Fibroblast of skin of left quadriceps (primary cell): ENCODE data around the gene C17orf78.
"Not testable (repeated sequence)": the region's sequence is repeated elsewhere in the genome, so short reads cannot be mapped to it uniquely, and the experiment has no call there.

ENCODE experiments used
- DNase-seq, 2 experiments: peaks; one replicate each; pipeline ENCODE4 v3.0.0-alpha.2; 2013; ENCODE audit warnings: low read depth in 2 of 2

The C17orf78 gene

GRCh38 chr17:37386462-37386861 lies 10.7 kb downstream of the C17orf78 start:
- no peak for DNase-seq

GRCh38 chr17:37388266-37388665 lies 12.5 kb downstream of the C17orf78 start:
- DNase-seq = peak in 1 of 2 experiments; percentile 5

GRCh38 chr17:37389160-37389559 lies 13.4 kb downstream of the C17orf78 start:
- no peak for DNase-seq

DNA sequence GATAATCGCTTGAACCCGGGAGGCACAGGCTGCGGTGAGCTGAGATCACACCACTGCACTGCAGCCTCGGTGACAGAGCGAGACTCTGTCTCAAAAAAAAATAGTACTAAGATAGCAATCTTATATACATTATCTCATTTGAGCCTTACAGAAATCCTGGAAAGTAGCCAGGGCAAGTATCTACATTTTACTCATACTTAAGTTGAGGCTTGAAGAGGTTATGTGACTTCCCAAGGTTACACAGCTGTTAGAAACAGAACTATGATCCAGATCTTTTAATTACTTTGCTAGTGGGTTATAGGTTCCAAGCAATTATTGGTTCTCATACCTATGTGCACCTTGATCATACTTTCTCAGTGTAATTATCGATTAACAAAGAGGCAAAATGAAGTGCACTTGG lies 15.4 kb downstream of the C17orf78 start:
- no peak for DNase-seq

DNA sequence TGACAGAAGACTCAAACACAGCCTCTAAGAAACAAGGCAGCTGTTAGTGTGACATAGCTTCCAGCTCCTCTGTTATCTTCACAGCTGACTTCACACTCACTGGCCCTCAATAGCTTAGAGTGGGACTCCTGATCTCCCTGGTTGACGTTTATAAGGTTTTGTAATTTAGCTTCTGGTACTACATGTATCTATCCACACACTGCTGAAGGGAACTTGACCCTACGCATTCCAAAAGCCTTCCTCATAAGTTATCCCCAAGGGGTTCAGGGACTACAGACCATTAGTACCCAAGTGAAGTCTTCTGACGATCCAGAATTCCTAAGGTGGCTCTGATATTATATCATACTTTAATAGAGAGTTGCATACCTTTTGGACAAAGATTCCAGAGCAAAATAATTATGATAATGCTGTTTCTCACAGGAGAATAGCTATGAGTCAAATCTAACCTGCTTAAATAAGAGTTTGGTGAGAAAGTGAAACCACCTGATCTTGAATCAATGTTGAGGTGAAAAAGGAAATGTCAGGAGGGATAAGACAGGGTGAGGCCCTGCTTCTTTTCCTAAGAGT lies 16.3 kb downstream of the C17orf78 start:
- peak; percentile 38 to 44 for DNase-seq

DNA sequence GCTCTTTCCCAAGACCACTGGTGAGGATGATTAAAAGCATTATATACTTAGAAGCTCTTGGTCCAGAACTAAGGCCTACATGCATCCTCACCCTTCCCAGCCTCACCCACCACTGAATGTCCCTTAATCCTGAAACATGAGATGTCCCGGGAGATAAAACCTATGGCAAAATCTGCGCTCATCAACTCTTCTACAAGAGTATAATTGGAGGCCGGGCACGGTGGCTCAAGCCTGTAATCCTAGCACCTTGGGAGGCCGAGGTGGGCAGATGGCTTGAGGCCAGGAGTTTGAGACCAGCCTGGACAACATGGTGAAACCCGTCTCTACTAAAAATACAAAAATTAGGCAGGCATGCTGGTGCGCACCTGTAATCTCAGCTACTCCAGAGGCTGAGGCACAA lies 17.6 kb downstream of the C17orf78 start:
- no peak for DNase-seq

GRCh38 chr17:37399265-37399803 lies 23.5 kb downstream of the C17orf78 start:
- no peak for DNase-seq

GRCh38 chr17:37400505-37400904 lies 24.7 kb downstream of the C17orf78 start:
- DNase-seq = no peak

GRCh38 chr17:37405522-37405921 lies 29.7 kb downstream of the C17orf78 start:
- DNase-seq = not testable (repeated sequence)

GRCh38 chr17:37405955-37406634 lies 30.3 kb downstream of the C17orf78 start:
- DNase-seq = no peak

GRCh38 chr17:37406635-37407461 lies 31.1 kb downstream of the C17orf78 start, which contains the start of the genes ACACA and TADA2A:
Gene ACACA, minus strand, starts transcription at chr17:37406836. Its CDS starts 537 bp downstream, at chr17:37406299.
Gene TADA2A, plus strand, starts transcription at chr17:37406886. Its CDS starts 4,480 bp downstream, at chr17:37411366.
- DNase-seq = peak in 1 of 2 experiments; percentile 24

GRCh38 chr17:37408145-37408479 lies 32.3 kb downstream of the C17orf78 start:
- DNase-seq = not testable (repeated sequence)

DNA sequence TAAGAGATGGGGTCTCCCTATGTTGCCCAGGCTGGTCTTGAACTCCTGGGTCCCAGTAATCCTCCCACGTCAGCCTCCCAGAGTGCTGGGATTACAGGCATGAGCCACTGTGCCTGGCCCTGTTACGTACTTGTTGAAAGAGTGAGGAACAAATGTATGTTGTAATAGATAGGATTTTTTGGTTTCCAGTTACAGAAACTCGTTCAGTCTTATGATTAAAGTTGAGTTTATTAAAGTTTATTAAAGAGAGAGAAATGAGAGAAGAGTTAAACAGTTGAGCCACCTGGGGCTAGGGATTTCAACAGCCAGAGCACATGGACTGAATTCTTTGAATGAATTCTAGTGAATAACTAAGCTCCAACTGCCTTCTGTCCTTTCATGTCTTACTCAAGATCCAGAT lies 34.6 kb downstream of the C17orf78 start:
- no peak for DNase-seq

GRCh38 chr17:37413875-37414519 lies 38.2 kb downstream of the C17orf78 start:
- DNase-seq = no peak

DNA sequence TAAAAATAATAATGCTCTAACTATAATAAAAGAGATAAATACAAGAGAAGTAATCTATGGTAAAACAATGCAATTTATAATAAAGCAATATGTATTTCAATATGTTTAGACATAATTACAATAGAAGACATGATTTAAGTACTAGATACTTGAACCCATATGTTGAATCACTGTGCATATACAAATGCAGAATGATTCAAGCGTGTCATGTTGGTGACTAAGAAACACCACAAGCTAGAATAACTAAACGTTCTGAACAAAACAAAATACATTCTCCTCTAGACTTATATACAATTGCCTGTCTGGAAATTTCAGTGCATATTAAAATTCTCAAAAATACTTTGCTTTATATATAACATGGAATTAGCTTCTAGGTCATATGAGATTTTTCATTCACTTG lies 42.1 kb downstream of the C17orf78 start:
- no peak for DNase-seq

DNA sequence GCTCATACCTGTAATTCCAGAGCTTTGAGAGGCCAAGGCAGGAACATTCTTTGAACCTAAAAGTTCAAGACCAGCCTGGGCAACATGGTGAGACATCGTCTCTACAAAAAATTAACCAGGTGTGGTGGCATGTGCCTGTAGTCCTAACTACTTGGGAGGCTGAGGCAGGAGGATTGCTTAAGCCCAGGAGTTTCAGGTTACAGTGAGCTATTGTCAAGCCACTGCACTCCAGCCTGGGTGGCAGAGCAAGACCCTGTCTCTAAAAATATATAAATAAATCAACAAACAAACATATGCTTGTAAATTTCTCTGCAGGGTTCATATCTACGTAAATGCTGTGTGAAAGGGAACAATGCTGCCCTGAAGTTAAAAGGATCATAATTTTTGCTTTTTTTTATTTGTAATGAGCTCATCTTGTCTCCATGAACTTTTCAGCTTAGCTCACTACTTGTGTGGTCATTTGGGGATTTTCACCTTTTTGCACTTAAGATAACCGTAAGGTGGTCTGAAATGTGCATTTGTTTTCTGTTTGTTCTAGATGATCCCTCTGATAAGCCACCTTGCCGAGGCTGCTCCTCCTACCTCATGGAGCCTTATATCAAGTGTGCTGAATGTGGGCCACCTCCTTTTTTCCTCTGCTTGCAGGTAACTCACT lies 47.3 kb downstream of the C17orf78 start:
- no peak for DNase-seq

DNA sequence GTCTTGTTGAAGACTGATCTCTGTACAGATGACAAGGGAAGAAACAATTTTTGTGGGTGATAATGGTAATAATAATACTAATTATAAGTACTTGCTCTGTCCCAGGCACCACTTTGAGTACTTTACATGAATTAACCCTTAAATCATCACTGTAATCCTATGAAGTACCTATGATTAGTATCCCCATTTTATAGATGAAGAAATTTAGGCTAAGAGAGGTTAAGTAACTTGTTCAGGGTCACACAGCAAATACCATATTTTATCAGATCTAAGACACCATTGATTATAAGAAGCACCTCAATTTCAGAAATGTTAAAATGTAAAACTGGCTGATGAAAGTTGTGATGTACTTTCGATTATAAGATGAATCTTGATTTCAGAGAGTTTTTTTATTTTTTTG lies 49.5 kb downstream of the C17orf78 start:
- DNase-seq = no peak

DNA sequence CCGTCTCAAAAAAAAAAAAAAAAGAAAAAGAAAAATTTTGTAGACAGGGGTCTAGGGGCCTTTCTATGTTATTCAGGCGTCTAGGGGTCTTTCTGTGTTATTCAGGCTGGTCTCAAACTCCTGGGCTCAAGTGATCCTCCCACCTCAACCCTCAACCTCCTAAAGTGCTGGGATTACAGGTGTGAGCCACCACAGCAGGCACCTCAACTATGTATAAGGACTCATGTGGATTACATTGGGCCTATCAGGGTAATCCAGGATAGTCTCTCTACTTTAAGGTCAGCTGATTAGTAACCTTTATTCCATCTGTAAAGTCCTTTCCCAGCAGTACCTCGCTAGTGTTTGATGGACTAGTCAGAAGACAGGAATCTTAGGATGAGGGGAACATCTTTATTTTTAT lies 53.3 kb downstream of the C17orf78 start:
- DNase-seq = no peak

- DNase-seq = no peak
Observed at GRCh38 chr17:37429453-37429852, 53.7 kb downstream of the C17orf78 start.

GRCh38 chr17:37430051-37430627 lies 54.4 kb downstream of the C17orf78 start:
- no peak for DNase-seq

DNA sequence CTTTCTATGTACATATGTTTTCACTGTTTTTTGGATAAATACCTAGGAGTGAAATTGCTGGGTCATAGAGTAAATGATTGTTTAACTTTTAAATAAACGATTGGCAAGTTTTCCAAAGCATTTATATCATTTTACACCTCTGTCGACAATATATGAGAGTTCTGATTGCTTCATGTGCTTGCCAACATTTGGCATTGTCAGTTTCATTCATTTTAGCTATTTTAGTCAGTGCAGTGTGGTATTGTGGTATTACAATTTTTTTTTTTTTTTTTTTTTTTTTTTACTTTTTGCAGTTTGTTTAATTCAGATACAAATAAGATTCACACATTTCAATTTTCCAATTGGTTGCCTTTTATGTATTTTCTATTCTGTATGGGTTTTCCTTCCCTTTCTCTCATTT lies 56.9 kb downstream of the C17orf78 start:
- no peak for DNase-seq
